Lower lobe of right lung (tissue), 2 donors: ENCODE data around the gene NINL. TPM values are rescaled to one million over a fixed set of nuclear protein-coding genes. Genes with fewer than 3 reads are reported as not detected.
"Not testable (repeated sequence)": the region's sequence is repeated elsewhere in the genome, so short reads cannot be mapped to it uniquely, and the experiment has no call there.

Experiments used
- ATAC-seq, 2 donors: fragments of 200-7000 bp; cut with Tn5 transposase; one replicate each; pipeline ENCODE4 v1.9.1; 2020 to 2022; ENCODE audit warnings: mild to moderate bottlenecking in 2 of 2, moderate library complexity in 2 of 2
- DNase-seq: peaks from one replicate; pipeline ENCODE4 v3.0.0-alpha.2; 2020
- H3K27ac ChIP-seq: fragments of 200-600 bp; one replicate; pipeline ENCODE4 v1.8.0; 2022
- H3K27me3 ChIP-seq: fragments of 200-600 bp; one replicate; pipeline ENCODE4 v1.8.0; 2022; ENCODE audit warnings: low read depth
- H3K36me3 ChIP-seq: fragments of 200-600 bp; one replicate; pipeline ENCODE4 v1.8.0; 2022; ENCODE audit warnings: mild to moderate bottlenecking
- H3K4me1 ChIP-seq: fragments of 200-600 bp; one replicate; pipeline ENCODE4 v1.8.0; 2022
- H3K4me3 ChIP-seq: fragments of 200-600 bp; one replicate; pipeline ENCODE4 v1.8.0; 2022; ENCODE audit warnings: mild to moderate bottlenecking
- H3K9me3 ChIP-seq: fragments of 200-600 bp; one replicate; pipeline ENCODE4 v1.8.0; 2022
- intact Hi-C: fragments of 100-400 bp; cut with DNase I; formaldehyde crosslinking; loops from one replicate; pipeline ENCODE4 v1.11.0; 2022
- total RNA-seq: library from RNA; stranded (reverse); fragmentation: NEBNext Ultra II Directional; extraction: Animal tissue kit (Norgen Biotek cat#: 25700); gene quantifications from one replicate; pipeline ENCODE4 v1.2.1, GENCODE V29; 2021
- TF ChIP-seq, protein P1 (sequence below): fragments of 200-600 bp; IDR thresholded peaks from one replicate; pipeline ENCODE4 v1.8.0; 2022; ENCODE audit warnings: antibody characterized with exemption, mild to moderate bottlenecking
- donor health status: DM: no; HTN: yes; CAD: no; lungs with severe emphysema.

Gene NINL
- total RNA-seq, 1 donor from 2014 or later, result 10.7 TPM

DNA sequence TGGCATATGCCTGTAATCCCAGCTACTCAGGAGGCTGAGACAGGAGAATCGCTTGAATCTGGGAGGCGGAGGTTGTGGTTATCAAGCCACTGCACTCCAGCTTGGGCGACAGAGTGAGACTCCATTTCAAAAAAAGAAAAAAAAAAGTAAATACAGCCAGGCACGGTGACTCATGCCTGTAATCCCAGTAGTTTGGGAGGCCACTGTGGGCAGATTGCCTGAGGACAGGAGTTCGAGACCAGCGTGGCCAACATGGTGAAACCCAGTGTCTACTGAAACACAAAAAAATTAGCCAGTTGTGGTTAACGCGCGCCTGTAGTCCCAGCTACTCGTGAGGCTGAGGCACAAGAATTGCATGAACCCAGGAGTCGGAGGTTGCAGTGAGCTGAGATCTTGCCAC, 1.5 kb upstream of the NINL start:
- Histone ChIP-seq H3K4me3 (no peak overlapping the region), H3K36me3 (no peaks in the 10 kb centered on the region), H3K27ac (no peak overlapping the region), H3K4me1 (no peaks in the 10 kb centered on the region), H3K27me3 (peaks cover 16% of the 10 kb centered on the region), H3K9me3 (no peaks in the 10 kb centered on the region)
- ATAC-seq (no peak), DNase-seq (no peak)
- TF ChIP-seq, protein P1, sequence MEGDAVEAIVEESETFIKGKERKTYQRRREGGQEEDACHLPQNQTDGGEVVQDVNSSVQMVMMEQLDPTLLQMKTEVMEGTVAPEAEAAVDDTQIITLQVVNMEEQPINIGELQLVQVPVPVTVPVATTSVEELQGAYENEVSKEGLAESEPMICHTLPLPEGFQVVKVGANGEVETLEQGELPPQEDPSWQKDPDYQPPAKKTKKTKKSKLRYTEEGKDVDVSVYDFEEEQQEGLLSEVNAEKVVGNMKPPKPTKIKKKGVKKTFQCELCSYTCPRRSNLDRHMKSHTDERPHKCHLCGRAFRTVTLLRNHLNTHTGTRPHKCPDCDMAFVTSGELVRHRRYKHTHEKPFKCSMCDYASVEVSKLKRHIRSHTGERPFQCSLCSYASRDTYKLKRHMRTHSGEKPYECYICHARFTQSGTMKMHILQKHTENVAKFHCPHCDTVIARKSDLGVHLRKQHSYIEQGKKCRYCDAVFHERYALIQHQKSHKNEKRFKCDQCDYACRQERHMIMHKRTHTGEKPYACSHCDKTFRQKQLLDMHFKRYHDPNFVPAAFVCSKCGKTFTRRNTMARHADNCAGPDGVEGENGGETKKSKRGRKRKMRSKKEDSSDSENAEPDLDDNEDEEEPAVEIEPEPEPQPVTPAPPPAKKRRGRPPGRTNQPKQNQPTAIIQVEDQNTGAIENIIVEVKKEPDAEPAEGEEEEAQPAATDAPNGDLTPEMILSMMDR, result no peak
- intact Hi-C loops, result no loop called here

GRCh38 chr20:25583607-25584006, 1.7 kb downstream of the NINL start:
- not testable (repeated sequence) for H3K27ac ChIP-seq, DNase-seq

DNA sequence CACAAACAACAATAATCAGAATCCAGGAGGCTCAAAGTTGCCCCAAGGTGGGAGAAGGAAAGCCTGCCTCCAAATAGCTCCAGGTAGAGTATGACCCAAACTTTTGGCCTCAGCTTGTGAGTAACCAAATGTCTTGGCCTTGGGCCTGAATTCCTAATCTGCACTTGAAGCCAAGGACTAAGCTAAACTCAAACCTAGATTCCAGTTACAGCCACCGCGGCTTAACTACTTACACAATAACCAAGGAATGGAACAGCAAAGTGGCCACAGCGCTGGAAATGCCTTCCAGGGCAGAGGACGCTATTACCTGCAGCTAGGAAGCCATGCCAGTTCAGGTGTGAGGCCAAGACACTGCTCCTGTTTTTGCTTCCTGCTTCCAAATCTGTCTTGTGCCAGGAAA, 4.6 kb downstream of the NINL start:
- intact Hi-C loops, result no loop called here

More at GRCh38 chr20:25583607-25584006, 1.7 kb downstream of the NINL start:
- H3K27me3 ChIP-seq, result peaks cover 16% of the 10 kb centered on the region
- H3K4me3 ChIP-seq, H3K36me3 ChIP-seq, H3K4me1 ChIP-seq, H3K9me3 ChIP-seq, intact Hi-C loops, ATAC-seq: not testable (repeated sequence)

DNA sequence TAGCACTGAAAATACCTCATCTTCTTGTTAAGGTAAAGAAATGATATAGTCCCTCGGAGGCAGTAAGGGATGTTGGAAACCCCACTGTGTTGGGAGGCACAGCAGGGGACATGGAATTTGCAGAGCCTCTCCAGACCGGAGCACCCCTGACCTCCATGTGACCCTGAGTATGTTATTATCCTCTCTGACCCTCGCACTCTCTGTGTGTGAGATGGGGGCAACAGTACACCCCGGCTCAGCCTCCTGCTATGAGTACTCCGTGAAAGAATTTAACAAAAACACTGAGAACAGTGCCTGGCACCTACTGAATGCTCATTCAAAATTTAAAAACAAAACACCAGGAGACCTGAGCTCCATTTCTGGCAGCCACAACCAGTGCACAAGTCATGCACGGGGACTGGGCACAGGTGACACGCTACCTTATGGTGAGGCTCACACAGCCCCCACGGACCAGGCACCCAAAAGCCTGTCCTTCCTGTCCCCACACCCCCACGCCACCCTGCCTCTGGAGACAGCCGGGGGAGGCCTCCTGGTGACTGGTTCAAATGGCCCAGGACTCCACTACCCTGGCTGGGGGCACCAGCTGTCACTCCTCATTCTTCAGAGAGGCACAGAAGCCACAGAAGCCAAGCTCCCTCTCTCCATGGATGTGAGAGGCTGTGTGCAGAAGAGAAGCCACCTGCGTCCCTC, 6.1 kb downstream of the NINL start:
- H3K4me1 ChIP-seq, result no peaks in the 10 kb centered on the region

More for the DNA sequence above, 4.6 kb downstream of the NINL start:
- peak; percentile 53 for DNase-seq
- Histone ChIP-seq H3K27ac (peak overlapping the region; percentile 18), H3K27me3 (peaks cover 16% of the 10 kb centered on the region), H3K9me3 (no peaks in the 10 kb centered on the region), H3K36me3 (no peaks in the 10 kb centered on the region), H3K4me3 (no peak overlapping the region), H3K4me1 (no peaks in the 10 kb centered on the region)
- ATAC-seq, result peak; percentile 71 to 78
- TF ChIP-seq, protein P1, result no peak

DNA sequence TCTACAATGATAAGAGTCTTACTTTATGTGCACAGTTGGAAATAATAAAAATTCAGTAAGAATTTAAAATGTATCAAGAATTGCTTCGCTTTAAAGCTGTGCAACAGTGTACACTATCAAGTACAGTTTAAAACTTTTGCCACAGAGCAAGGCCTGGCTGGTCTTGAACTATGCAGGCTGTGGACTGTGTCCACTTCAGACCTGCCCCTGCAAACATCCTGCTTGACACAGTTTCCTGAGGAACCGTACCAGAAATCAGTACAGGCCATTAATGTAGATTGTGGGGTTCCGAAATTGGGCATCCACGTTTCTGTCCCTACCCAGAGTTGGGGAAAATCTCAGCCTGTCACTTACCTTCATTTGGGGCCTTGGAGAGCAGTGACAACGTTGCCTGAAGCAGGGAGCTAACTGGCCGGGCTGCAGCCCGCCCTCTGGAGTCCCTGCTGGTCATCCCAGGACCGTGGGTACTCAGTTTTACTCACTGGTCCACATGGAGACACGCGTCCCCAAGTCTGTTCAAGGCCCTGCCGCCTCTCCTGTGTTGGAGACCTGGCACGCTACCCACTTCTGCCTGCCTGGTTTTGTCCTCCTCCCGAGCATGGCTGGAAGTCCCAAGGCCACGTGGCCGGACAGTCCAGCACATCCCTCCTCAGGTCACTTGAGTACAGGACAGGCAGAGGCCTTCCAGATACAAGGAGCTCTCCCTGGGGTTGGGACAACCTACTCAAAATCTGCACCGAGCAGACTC, 8.4 kb downstream of the NINL start:
- no peak overlapping the region for H3K27ac ChIP-seq
- ATAC-seq, result no peak
- H3K4me3 ChIP-seq, result no peak overlapping the region
- intact Hi-C loops, result no loop called here
- TF ChIP-seq, protein P1, result no peak
- no peaks in the 10 kb centered on the region for H3K36me3 ChIP-seq
- H3K27me3 ChIP-seq, result no peaks in the 10 kb centered on the region
- no peak for DNase-seq
- no peaks in the 10 kb centered on the region for H3K4me1 ChIP-seq
- H3K9me3 ChIP-seq, result no peaks in the 10 kb centered on the region

More for the DNA sequence above, 6.1 kb downstream of the NINL start:
- no peak overlapping the region for H3K27ac ChIP-seq
- H3K4me3 ChIP-seq, result no peak overlapping the region
- no peaks in the 10 kb centered on the region for H3K9me3 ChIP-seq
- intact Hi-C loops, result no loop called here
- H3K27me3 ChIP-seq, result peaks cover 2% of the 10 kb centered on the region
- DNase-seq (no peak), ATAC-seq (no peak)
- TF ChIP-seq, protein P1, result no peak
- H3K36me3 ChIP-seq, result no peaks in the 10 kb centered on the region

DNA sequence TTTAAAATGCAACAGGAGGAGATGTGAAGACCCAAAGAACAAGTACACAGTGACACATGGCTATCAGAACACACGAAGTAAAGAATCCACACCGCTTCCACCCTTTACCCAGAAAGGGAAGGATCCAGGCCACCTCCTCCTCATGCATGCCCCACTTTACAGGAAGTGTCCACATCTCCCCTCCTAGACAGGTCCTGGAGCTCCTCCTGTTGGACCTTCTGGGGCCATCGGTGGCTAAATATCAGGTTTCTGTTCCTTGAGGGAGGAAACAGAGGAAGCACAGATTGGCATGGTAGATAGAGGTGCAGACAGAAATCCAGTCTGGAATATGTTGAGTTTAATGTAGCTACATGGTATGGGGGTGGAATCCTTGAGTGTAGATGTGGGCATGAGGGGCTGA, 10.9 kb downstream of the NINL start:
- H3K9me3 ChIP-seq, result no peaks in the 10 kb centered on the region
- intact Hi-C loops, result no loop called here
- no peak overlapping the region for H3K27ac ChIP-seq
- H3K4me3 ChIP-seq, result no peak overlapping the region
- no peak for DNase-seq
- TF ChIP-seq, protein P1, result no peak
- H3K4me1 ChIP-seq, result no peaks in the 10 kb centered on the region
- peak; percentile 46 to 59 for ATAC-seq
- no peaks in the 10 kb centered on the region for H3K27me3 ChIP-seq
- no peaks in the 10 kb centered on the region for H3K36me3 ChIP-seq
